Smooth muscle cell of bladder (primary cell): ENCODE measurements around the gene TMEM185B. TPM values are rescaled to one million over a fixed set of nuclear protein-coding genes. Genes with fewer than 3 reads are reported as not detected.

Source experiments
- total RNA-seq: library from RNA; depleted of rRNA; stranded (reverse); fragments of >200 nt; gene quantifications from 2 replicates; pipeline ENCODE4 v1.2.3, GENCODE V29; 2014

The TMEM185B gene
- 18.1 and 23.9 TPM in 2 replicates for total RNA-seq

GRCh38 chr2:120223034-120223912, at the start of gene TMEM185B:
TSS of gene TMEM185B (minus strand) at chr2:120223400. CDS start at chr2:120222976, 424 bp downstream.

GRCh38 chr2:120252225-120253020, 29.2 kb upstream of the TMEM185B start, which contains the start of gene RALB:
TSS of gene RALB (plus strand) at chr2:120252852. CDS start at chr2:120278665, 25,813 bp downstream.

Other genes starting within 250 kb of the TMEM185B start
- 13.7 and 15.5 TPM in 2 replicates for gene EPB41L5, start 210.3 kb downstream of the TMEM185B start, total RNA-seq
- gene RALB, start 29.5 kb upstream of the TMEM185B start, total RNA-seq: 41.7 and 50.3 TPM in 2 replicates
- gene INHBB, start 122.7 kb upstream of the TMEM185B start, total RNA-seq: under 0.01 and 0.09 TPM in 2 replicates